Subcutaneous adipose tissue (tissue), 4 donors: ENCODE measurements around the gene LYRM4. TPM values are rescaled to one million over a fixed set of nuclear protein-coding genes. Genes with fewer than 3 reads are reported as not detected.

ENCODE experiments used
- CTCF ChIP-seq: fragments of 450-650 bp; IDR thresholded peaks from one replicate; pipeline ENCODE4 v1.5.1; 2016; ENCODE audit warnings: low read depth, mild to moderate bottlenecking, control low read depth, antibody characterized with exemption, moderate library complexity
- total RNA-seq, 4 donors: library from RNA; depleted of rRNA; stranded (reverse); fragments of >200 nt; gene quantifications; one replicate each; pipeline ENCODE4 v1.1.0, GENCODE V29; 2016

Gene LYRM4
- total RNA-seq, 4 donors from 2014 or later = 22.2 to 25.8 (median 25.1) TPM

- TF ChIP-seq CTCF = no peak
Observed at GRCh38 chr6:5167501-5167900, 93.2 kb downstream of the LYRM4 start.

GRCh38 chr6:5164092-5164491 is 96.7 kb downstream of the LYRM4 start:
- TF ChIP-seq CTCF = no peak

- TF ChIP-seq CTCF = no peak
Observed at GRCh38 chr6:5163247-5163646, 97.5 kb downstream of the LYRM4 start.

- TF ChIP-seq CTCF = no peak
Observed at GRCh38 chr6:5162355-5162754, 98.4 kb downstream of the LYRM4 start.

GRCh38 chr6:5160206-5160605 is 100.5 kb downstream of the LYRM4 start:
- no peak for TF ChIP-seq CTCF

GRCh38 chr6:5159162-5159561 is 101.6 kb downstream of the LYRM4 start:
- TF ChIP-seq CTCF = no peak

- TF ChIP-seq CTCF = no peak
Observed at GRCh38 chr6:5158180-5158579, 102.6 kb downstream of the LYRM4 start.

- TF ChIP-seq CTCF = no peak
Observed at GRCh38 chr6:5157621-5158138, 103.1 kb downstream of the LYRM4 start.
